H9 (cell line): Measurements from ENCODE around the gene TMEM164. TPM values are rescaled to one million over a fixed set of nuclear protein-coding genes. Genes with fewer than 3 reads are reported as not detected.

Source experiments
- DNase-seq: peaks from one replicate; pipeline ENCODE4 v3.0.0-alpha.2; 2017
- H2AFZ ChIP-seq: one replicate; pipeline ENCODE4 v1.6.1; 2013; ENCODE audit warnings: mild to moderate bottlenecking, low read length, control low read depth, moderate library complexity
- H2AK5ac ChIP-seq: 2 replicates; pipeline ENCODE4 v1.6.1; 2013; ENCODE audit warnings: low read length, control low read depth, mixed read lengths; ENCODE audit not compliant: insufficient read length
- H2BK120ac ChIP-seq: one replicate; pipeline ENCODE4 v1.6.1; 2013; ENCODE audit warnings: low read depth, mild to moderate bottlenecking, low read length, control low read depth, inconsistent platforms; ENCODE audit not compliant: poor library complexity, severe bottlenecking
- H2BK12ac ChIP-seq: 2 replicates; pipeline ENCODE4 v1.6.1; 2013; ENCODE audit warnings: low read length, control low read depth, mixed read lengths, low read depth; ENCODE audit not compliant: insufficient read length
- H2BK15ac ChIP-seq: 2 replicates; pipeline ENCODE4 v1.6.1; 2013; ENCODE audit warnings: low read depth, low read length, control low read depth
- H2BK20ac ChIP-seq: one replicate; pipeline ENCODE4 v1.6.1; 2013; ENCODE audit warnings: low read depth, mild to moderate bottlenecking, low read length, control low read depth, inconsistent platforms; ENCODE audit not compliant: poor library complexity, severe bottlenecking
- H2BK5ac ChIP-seq: 2 replicates; pipeline ENCODE4 v1.6.1; 2013; ENCODE audit warnings: low read length, control low read depth, mixed read lengths; ENCODE audit not compliant: insufficient read length
- H3K14ac ChIP-seq: 2 replicates; pipeline ENCODE4 v1.6.1; 2013; ENCODE audit warnings: low read length, control low read depth; ENCODE audit not compliant: insufficient read depth
- H3K18ac ChIP-seq: 2 replicates; pipeline ENCODE4 v1.6.1; 2013; ENCODE audit warnings: low read depth, mild to moderate bottlenecking, mixed read lengths, low read length, control low read depth; ENCODE audit not compliant: insufficient read length
- H3K23ac ChIP-seq: 2 replicates; pipeline ENCODE4 v1.6.1; 2013; ENCODE audit warnings: low read length, control low read depth, mixed read lengths, low read depth; ENCODE audit not compliant: insufficient read length
- H3K23me2 ChIP-seq: 2 replicates; pipeline ENCODE4 v1.6.1; 2013; ENCODE audit warnings: low read depth, mild to moderate bottlenecking, mixed read lengths, low read length, control low read depth; ENCODE audit not compliant: insufficient read length, poor library complexity, severe bottlenecking
- H3K27ac ChIP-seq: 2 replicates; pipeline ENCODE4 v1.5.1; 2013; ENCODE audit warnings: low read length, control low read depth, mixed read lengths, low read depth; ENCODE audit not compliant: insufficient read length
- H3K27me3 ChIP-seq: 2 replicates; pipeline ENCODE4 v1.6.1; 2013; ENCODE audit warnings: low read length, control low read depth, inconsistent platforms; ENCODE audit not compliant: insufficient read depth
- H3K4ac ChIP-seq: 2 replicates; pipeline ENCODE4 v1.6.1; 2013; ENCODE audit warnings: low read depth, mild to moderate bottlenecking, control low read depth, inconsistent platforms, low read length, moderate library complexity
- H3K4me1 ChIP-seq: 2 replicates; pipeline ENCODE4 v1.6.1; 2013; ENCODE audit warnings: low read length, control low read depth, inconsistent platforms; ENCODE audit not compliant: insufficient read depth
- H3K4me2 ChIP-seq: 2 replicates; pipeline ENCODE4 v1.6.1; 2013; ENCODE audit warnings: low read length, control low read depth, mixed read lengths; ENCODE audit not compliant: insufficient read length, insufficient read depth
- H3K56ac ChIP-seq: 2 replicates; pipeline ENCODE4 v1.6.1; 2013; ENCODE audit warnings: low read depth, mild to moderate bottlenecking, mixed read lengths, low read length, control low read depth; ENCODE audit not compliant: insufficient read length
- H3K79me1 ChIP-seq: 2 replicates; pipeline ENCODE4 v1.6.1; 2013; ENCODE audit warnings: low read depth, mild to moderate bottlenecking, moderate library complexity, low read length, control low read depth, inconsistent platforms; ENCODE audit not compliant: insufficient read depth, poor library complexity, severe bottlenecking
- H3K79me2 ChIP-seq: 2 replicates; pipeline ENCODE4 v1.6.1; 2013; ENCODE audit warnings: low read length, control low read depth, inconsistent platforms; ENCODE audit not compliant: insufficient read depth
- H3K9ac ChIP-seq: 2 replicates; pipeline ENCODE4 v1.6.1; 2013; ENCODE audit warnings: low read length, control low read depth, mixed read lengths; ENCODE audit not compliant: insufficient read length; ENCODE audit errors: extremely low read depth
- H3K9me3 ChIP-seq: one replicate; pipeline ENCODE4 v1.6.1; 2013; ENCODE audit warnings: low read depth, low read length, inconsistent platforms; ENCODE audit not compliant: control insufficient read depth
- H3T11ph ChIP-seq: one replicate; pipeline ENCODE4 v1.6.1; 2013; ENCODE audit warnings: mild to moderate bottlenecking, low read length, control low read depth, inconsistent platforms
- H4K20me1 ChIP-seq: one replicate; pipeline ENCODE4 v1.6.1; 2013; ENCODE audit not compliant: control insufficient read depth, insufficient read length, insufficient read depth
- H4K5ac ChIP-seq: 2 replicates; pipeline ENCODE4 v1.6.1; 2013; ENCODE audit warnings: low read depth, mild to moderate bottlenecking, mixed read lengths, low read length, control low read depth; ENCODE audit not compliant: insufficient read length
- H4K8ac ChIP-seq: replicated peaks from 2 replicates; pipeline ENCODE4 v1.6.1; 2013; ENCODE audit warnings: low read length, control low read depth, mixed read lengths, low read depth; ENCODE audit not compliant: insufficient read length
- H4K91ac ChIP-seq: 2 replicates; pipeline ENCODE4 v1.6.1; 2013; ENCODE audit warnings: low read depth, mild to moderate bottlenecking, moderate library complexity, mixed read lengths, low read length, control low read depth; ENCODE audit not compliant: insufficient read length
- H3K27ac Mint-ChIP-seq, 3 experiments: 2 replicates in 2 of 3; 3 replicates in 1 of 3; pipeline ENCODE4 v1.8.0; 2020 to 2021; ENCODE audit warnings: mixed read lengths in 3 of 3, mild to moderate bottlenecking in 1 of 3, moderate library complexity in 1 of 3
- H3K27me3 Mint-ChIP-seq: 2 replicates; pipeline ENCODE4 v1.8.0; 2021; ENCODE audit warnings: low read depth, mild to moderate bottlenecking, moderate library complexity, mixed read lengths
- H3K36me3 Mint-ChIP-seq, 3 experiments: 2 replicates in 2 of 3; 3 replicates in 1 of 3; pipeline ENCODE4 v1.8.0; 2020 to 2021; ENCODE audit warnings: low read depth in 3 of 3, mixed read lengths in 3 of 3; ENCODE audit not compliant: insufficient read depth in 1 of 3
- H3K4me1 Mint-ChIP-seq, 2 experiments: 2 replicates each; pipeline ENCODE4 v1.8.0; 2020; ENCODE audit warnings: mixed read lengths in 2 of 2
- H3K4me3 Mint-ChIP-seq, 2 experiments: 2 replicates in 1 of 2; 3 replicates in 1 of 2; pipeline ENCODE4 v1.8.0; 2020 to 2021; ENCODE audit warnings: mild to moderate bottlenecking in 2 of 2, mixed read lengths in 2 of 2, moderate library complexity in 1 of 2
- H3K9me3 Mint-ChIP-seq, 2 experiments: 2 replicates in 1 of 2; 3 replicates in 1 of 2; pipeline ENCODE4 v1.8.0; 2020; ENCODE audit warnings: mild to moderate bottlenecking in 2 of 2, mixed read lengths in 2 of 2, moderate library complexity in 1 of 2
- WGBS: extraction: QIAGEN DNeasy Blood & Tissue Kit; methylation state at CpG from one replicate; pipeline ENCODE4 v1.1.7; 2013; ENCODE audit warnings: missing lambda C conversion rate, low lambda C conversion rate, mixed read lengths; ENCODE audit not compliant: insufficient read length; ENCODE audit errors: extremely low coverage; 5-methylcytosine and 5-hydroxymethylcytosine counted together
- total RNA-seq: library from RNA; stranded (reverse); gene quantifications from 2 replicates; pipeline ENCODE4 v1.2.1, GENCODE V29; 2021
- TF ChIP-seq, protein P1 (sequence below): fragments of 200-600 bp; sonication (generic); conservative IDR thresholded peaks from 3 replicates; pipeline ENCODE4 v1.8.0; 2021; ENCODE audit warnings: antibody characterized with exemption, mild to moderate bottlenecking

TMEM164 gene
- total RNA-seq, 1 experiment from 2014 or later, result 30.4 TPM

DNA sequence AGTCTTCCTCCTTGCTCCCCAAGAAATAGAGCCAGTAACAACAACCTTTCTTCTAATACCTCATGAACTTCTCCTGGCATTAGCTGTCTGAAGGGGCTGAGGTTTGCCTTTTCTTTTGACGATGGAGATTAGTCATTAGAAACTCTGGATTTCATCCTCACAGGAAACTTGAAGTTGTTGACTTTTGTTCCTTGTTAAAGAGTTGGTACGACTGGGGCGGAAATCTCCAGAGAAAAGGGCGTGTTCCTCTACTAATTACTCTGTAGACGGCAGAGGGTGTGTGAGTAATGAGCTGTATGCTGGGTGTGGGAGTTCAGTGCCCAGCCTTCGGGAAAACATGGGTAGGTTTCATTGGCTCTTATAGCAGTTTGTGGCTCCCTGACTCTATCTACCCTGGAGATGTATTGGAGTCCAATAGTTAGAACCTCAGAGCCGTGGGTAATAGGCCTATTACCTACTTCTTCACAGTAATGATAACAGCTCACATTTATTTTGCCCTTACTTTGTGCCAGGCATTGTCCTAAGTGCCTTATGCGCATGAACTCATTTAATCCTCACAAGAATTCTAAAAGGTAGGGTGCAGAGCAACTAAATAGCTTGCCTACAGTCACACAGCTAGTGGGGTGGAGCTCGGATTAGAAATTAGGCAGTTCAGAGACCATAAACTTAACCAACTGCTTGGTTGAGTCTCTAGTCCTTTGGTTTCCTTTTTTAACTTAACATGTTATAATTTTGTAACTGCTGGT, 23.4 kb downstream of the TMEM164 start:
- no peak overlapping the region for H3K9ac ChIP-seq
- no peak overlapping the region for H2BK120ac ChIP-seq
- Mint-ChIP-seq H3K27me3 (no peaks in the 10 kb centered on the region), H3K4me1 (peaks cover 27 to 37% of the 10 kb centered on the region in 2 experiments), H3K36me3 (peaks cover 0 to 12% (median 7%) of the 10 kb centered on the region in 3 experiments; a peak in 4 of 7 replicates), H3K4me3 (no peak overlapping the region), H3K9me3 (no peaks in the 10 kb centered on the region), H3K27ac (peak overlapping the region in 1 of 3 experiments; percentile 79; a peak in 2 of 7 replicates)
- no peak overlapping the region for H2BK5ac ChIP-seq
- H3K4ac ChIP-seq, result no peak overlapping the region
- TF ChIP-seq, protein P1, sequence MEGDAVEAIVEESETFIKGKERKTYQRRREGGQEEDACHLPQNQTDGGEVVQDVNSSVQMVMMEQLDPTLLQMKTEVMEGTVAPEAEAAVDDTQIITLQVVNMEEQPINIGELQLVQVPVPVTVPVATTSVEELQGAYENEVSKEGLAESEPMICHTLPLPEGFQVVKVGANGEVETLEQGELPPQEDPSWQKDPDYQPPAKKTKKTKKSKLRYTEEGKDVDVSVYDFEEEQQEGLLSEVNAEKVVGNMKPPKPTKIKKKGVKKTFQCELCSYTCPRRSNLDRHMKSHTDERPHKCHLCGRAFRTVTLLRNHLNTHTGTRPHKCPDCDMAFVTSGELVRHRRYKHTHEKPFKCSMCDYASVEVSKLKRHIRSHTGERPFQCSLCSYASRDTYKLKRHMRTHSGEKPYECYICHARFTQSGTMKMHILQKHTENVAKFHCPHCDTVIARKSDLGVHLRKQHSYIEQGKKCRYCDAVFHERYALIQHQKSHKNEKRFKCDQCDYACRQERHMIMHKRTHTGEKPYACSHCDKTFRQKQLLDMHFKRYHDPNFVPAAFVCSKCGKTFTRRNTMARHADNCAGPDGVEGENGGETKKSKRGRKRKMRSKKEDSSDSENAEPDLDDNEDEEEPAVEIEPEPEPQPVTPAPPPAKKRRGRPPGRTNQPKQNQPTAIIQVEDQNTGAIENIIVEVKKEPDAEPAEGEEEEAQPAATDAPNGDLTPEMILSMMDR, result no peak
- no peak overlapping the region for H3K56ac ChIP-seq
- no peak overlapping the region for H2AK5ac ChIP-seq
- H3K27ac ChIP-seq, result no peak overlapping the region
- no peak overlapping the region for H2BK15ac ChIP-seq
- H3K27me3 ChIP-seq, result no peaks in the 10 kb centered on the region
- no peaks in the 10 kb centered on the region for H3K23me2 ChIP-seq
- no peak for DNase-seq
- H2BK12ac ChIP-seq, result no peak overlapping the region
- H3K18ac ChIP-seq, result no peak overlapping the region
- no peak overlapping the region for H2AFZ ChIP-seq
- H3K4me1 ChIP-seq, result no peaks in the 10 kb centered on the region; the same call in 1 of the 2 replicates
- H4K5ac ChIP-seq, result no peak overlapping the region
- no peak overlapping the region for H2BK20ac ChIP-seq
- H4K20me1 ChIP-seq, result no peaks in the 10 kb centered on the region
- H3T11ph ChIP-seq, result no peak overlapping the region
- no CpG with 5 or more reads among the region's 9 CpGs for WGBS
- H3K23ac ChIP-seq, result no peak overlapping the region
- no peaks in the 10 kb centered on the region for H3K79me1 ChIP-seq
- H3K9me3 ChIP-seq, result no peaks in the 10 kb centered on the region
- H4K91ac ChIP-seq, result no peak overlapping the region
- H3K79me2 ChIP-seq, result no peaks in the 10 kb centered on the region
- no peak overlapping the region for H3K14ac ChIP-seq
- no peak overlapping the region for H3K4me2 ChIP-seq
- no peak overlapping the region for H4K8ac ChIP-seq
